Erythroblast (primary cell): Measurements from ENCODE around the gene TSFM.
"Not testable (repeated sequence)": the region's sequence is repeated elsewhere in the genome, so short reads cannot be mapped to it uniquely, and the experiment has no call there.

ENCODE experiments used
- DNase-seq, 2 experiments: peaks; one replicate each; lab custom pipeline; 2025; lab: John Stamatoyannopoulos, UW
- GATA1 ChIP-seq: IDR thresholded peaks from 2 replicates; pipeline ENCODE4 v1.6.1; 2011; ENCODE audit warnings: low read depth, mild to moderate bottlenecking, control low read depth, low read length, moderate library complexity
- POLR2A ChIP-seq: IDR thresholded peaks from 2 replicates; pipeline ENCODE4 v1.6.1; 2011; ENCODE audit warnings: mild to moderate bottlenecking, low read length

TSFM gene

GRCh38 chr12:57813971-57814772 lies 31.6 kb downstream of the TSFM start:
- TF ChIP-seq GATA1 (no peak), POLR2A (no peak)

DNA sequence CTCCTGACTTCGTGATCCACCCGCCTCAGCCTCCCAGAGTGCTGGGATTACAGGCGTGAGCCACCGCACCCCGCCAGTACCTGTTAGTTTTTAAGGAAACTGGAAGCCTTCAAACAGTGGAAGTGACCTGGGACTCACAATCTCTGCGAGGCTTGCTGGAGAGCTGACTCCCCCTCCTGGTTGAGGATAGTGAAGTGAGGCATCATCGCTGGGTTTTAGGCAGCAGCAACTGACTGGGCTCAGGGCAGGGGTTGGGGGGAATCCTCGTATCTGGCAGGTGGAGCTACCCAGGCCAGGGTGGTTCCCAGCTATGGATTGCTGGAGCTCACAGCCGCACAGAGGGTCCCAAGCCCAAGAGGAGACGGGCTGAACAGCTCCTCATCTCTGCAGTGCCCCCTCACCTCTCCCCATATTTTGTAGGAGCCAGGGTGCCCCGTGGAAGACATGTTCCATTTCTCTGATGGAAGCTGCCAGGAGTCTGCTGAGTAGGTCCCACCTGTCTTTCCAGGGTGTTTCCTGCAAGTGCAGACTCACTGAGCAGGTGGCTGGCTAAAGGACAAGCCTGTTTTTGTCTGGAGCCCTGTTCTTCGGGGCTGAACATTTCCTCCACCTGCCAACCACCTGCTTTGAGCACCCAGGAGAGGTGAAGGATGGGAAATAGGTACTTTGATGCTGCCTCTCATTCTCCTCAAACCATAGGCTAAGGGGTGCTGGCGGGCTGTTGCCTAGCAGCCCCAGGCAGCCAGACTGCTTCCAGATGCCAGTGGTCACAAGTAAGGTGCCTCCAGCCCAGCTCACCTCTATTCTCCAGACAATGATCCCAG lies 32.8 kb downstream of the TSFM start:
- TF ChIP-seq GATA1 (no peak), POLR2A (no peak)
- no peak for DNase-seq

More at GRCh38 chr12:57813971-57814772, 31.6 kb downstream of the TSFM start:
- no peak for DNase-seq

- TF ChIP-seq GATA1 = no peak
- no peak for TF ChIP-seq POLR2A
- DNase-seq = no peak
These were observed 33.6 kb downstream of the TSFM start for GRCh38 chr12:57816001-57816854.

DNA sequence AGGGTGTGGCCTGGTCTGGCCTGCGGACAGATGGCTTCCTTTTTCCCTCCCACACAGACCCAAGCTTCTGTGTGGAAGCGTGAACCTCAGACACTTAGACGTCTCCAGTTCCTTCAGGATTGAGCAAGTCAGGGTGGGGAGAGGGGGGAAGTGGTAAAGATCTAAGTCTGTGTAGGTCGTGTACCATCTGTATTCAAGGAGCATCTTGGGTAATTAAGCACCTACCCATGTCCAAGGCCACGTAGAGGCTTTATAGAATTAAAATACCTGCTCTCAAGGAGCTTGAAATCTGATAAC lies 34.2 kb downstream of the TSFM start:
- no peak for DNase-seq
- TF ChIP-seq GATA1 (no peak), POLR2A (no peak)

GRCh38 chr12:57817261-57817989 lies 34.8 kb downstream of the TSFM start:
- no peak for DNase-seq
- no peak for TF ChIP-seq GATA1
- no peak for TF ChIP-seq POLR2A

GRCh38 chr12:57817990-57818331 lies 35.4 kb downstream of the TSFM start:
- not testable (repeated sequence) for DNase-seq

DNA sequence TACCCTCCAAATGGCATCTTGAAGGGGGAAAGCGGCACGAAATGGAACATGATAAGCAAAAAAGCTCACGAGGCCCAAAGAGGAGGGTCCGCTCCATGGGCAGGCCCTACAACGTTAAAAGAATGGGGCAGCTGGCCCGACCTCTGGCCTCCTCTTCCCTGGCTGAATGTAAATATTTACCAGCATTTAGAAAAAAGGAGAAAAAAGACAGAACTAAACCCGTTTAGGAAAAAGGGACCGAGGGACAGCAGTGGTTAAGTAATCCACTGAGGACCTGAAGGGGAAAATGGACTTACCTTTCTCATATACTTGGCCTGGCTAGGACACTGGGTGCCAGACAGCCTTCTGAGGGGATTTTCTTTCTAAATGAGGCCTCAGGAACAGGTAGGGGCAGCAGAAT lies 37.5 kb downstream of the TSFM start:
- not testable (repeated sequence) for DNase-seq

DNA sequence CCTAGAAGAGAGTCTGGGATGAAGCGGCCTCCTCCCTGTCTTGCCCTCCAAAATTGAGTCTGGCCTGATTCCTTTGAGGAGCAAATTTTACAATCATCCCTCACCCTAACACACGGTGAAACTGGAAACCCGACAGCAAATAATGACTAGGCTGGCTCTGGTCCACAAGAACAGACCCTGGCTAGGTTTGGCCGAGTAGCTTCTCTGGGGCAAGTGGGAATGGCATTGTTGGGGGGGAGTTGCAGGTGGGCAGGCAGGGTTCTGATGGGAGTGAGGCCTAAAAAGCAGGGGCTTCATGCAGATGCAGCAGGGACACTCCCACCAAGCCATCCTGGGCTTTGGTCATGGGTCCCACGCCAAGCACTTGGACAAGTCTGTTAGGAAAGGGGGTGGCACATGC lies 38.4 kb downstream of the TSFM start:
- not testable (repeated sequence) for DNase-seq

GRCh38 chr12:57821474-57822214 lies 39.1 kb downstream of the TSFM start:
- no peak for DNase-seq
- TF ChIP-seq GATA1 (no peak), POLR2A (no peak)

- no peak for DNase-seq
- TF ChIP-seq GATA1 (no peak), POLR2A (no peak)
These were observed 40.0 kb downstream of the TSFM start for GRCh38 chr12:57822392-57823130.

- TF ChIP-seq POLR2A = no peak
- TF ChIP-seq GATA1 = no peak
- DNase-seq = no peak
These were observed 40.7 kb downstream of the TSFM start for GRCh38 chr12:57823131-57823907.

DNA sequence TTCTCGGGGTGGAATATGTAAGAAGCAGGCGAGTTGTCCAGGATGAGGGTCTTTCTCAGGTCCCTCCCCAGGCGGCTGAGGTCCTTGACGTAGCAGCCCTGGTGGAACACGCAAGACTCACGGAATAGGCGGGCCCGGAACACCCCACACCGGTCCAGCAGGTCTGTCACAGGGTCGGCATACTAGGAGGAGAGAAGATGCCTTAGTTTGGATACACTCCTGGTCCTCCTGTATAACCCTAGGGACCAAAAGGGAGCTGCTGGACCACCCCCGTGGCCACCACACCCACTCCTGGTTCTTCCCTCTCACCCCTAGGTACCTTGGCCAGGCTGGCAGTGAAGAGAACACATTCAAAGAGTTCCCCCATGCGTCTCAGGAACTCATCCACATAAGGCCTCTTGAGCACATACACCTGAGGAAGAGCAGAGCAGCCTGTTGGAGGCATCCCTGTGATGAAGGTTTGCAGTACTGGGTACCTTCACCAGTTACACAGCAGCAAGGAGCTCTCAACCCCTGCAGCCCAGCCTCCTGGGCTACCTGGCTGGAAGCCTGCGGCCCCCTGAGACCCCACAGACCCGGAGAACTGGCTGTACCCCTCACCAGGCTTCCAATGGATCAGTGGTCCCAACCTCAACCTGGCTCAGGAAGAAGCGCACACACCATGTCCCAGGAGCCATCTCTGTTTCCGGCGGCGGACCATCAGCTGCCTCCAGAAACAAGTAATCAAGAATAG lies 41.5 kb downstream of the TSFM start:
- TF ChIP-seq POLR2A (no peak), GATA1 (no peak)
- no peak for DNase-seq
